Endothelial cell of umbilical vein (primary cell): ENCODE data around the gene PDSS2. TPM values are rescaled to one million over a fixed set of nuclear protein-coding genes. Genes with fewer than 3 reads are reported as not detected.

Experiments used
- BruUV-seq: library from RNA; stranded (reverse); fragments of 400-500 nt; replicated peaks from 2 replicates; lab custom pipeline; 2021; lab: Mats Ljungman, UMichigan
- CTCF ChIA-PET: fragments of 300-600, 350-600 bp; sonication (Branson Sonifier 250); formaldehyde crosslinking; loops from one replicate; lab custom pipeline; 2021; ENCODE audit warnings: antibody characterized with exemption, inconsistent platforms; lab: Charles Lee
- POLR2A ChIA-PET: fragments of 300-600, 350-600 bp; sonication (Branson Sonifier 250); formaldehyde crosslinking; loops from one replicate; lab custom pipeline; 2021; ENCODE audit warnings: antibody characterized with exemption, inconsistent platforms; lab: Charles Lee
- DNase-seq: peaks from one replicate; pipeline ENCODE4 v3.0.0-alpha.2; 2011; ENCODE audit warnings: low read depth, low spot score
- FAIRE-seq: peaks from 2 replicates; lab custom pipeline; 2011; peaks lifted over from hg19 to GRCh38; lab: Jason Lieb, UNC
- H2AFZ ChIP-seq: 2 replicates; pipeline ENCODE4 v1.6.0; 2012; ENCODE audit warnings: low read depth, low read length, control low read depth, inconsistent platforms
- H3K27ac ChIP-seq: 2 replicates; pipeline ENCODE4 v1.5.1; 2011; ENCODE audit warnings: low read depth, mild to moderate bottlenecking, control low read depth, low read length, moderate library complexity; ENCODE audit not compliant: insufficient read depth
- H3K27me3 ChIP-seq, 2 experiments: 2 replicates each; pipeline versions ENCODE4 v1.6.0 to v1.6.1; 2011; ENCODE audit warnings: low read length in 2 of 2, mixed read lengths in 1 of 2; ENCODE audit not compliant: control insufficient read depth in 2 of 2, insufficient read depth in 2 of 2
- H3K36me3 ChIP-seq, 2 experiments: 2 replicates in 1 of 2; 3 replicates in 1 of 2; pipeline ENCODE4 v1.5.1; 2011; ENCODE audit warnings: low read length in 2 of 2, mild to moderate bottlenecking in 1 of 2, moderate library complexity in 1 of 2; ENCODE audit not compliant: control insufficient read depth in 2 of 2, insufficient read depth in 2 of 2; ENCODE audit errors: extremely low read depth in 1 of 2
- H3K4me1 ChIP-seq: 3 replicates; pipeline ENCODE4 v1.5.1; 2011; ENCODE audit warnings: mild to moderate bottlenecking, low read length; ENCODE audit not compliant: control insufficient read depth, insufficient read depth; ENCODE audit errors: extremely low read depth
- H3K4me2 ChIP-seq: 2 replicates; pipeline ENCODE4 v1.6.1; 2011; ENCODE audit warnings: low read length, control low read depth, mixed read lengths; ENCODE audit not compliant: insufficient read depth
- H3K4me3 ChIP-seq, 3 experiments: fragments of 200-600 bp in 1 of 3; sonication (generic), shearing (Covaris generic) in 1 of 3; replicated peaks in 1 of 3; 2 replicates each; pipeline ENCODE4 v1.5.1; 2011 to 2016; ENCODE audit warnings: control low read depth in 3 of 3, low read length in 3 of 3, mild to moderate bottlenecking in 2 of 3, inconsistent platforms in 1 of 3, low read depth in 1 of 3, moderate library complexity in 1 of 3; ENCODE audit not compliant: insufficient read depth in 1 of 3
- H3K79me2 ChIP-seq: 2 replicates; pipeline ENCODE4 v1.6.0; 2012; ENCODE audit warnings: low read length, inconsistent platforms; ENCODE audit not compliant: control insufficient read depth, insufficient read depth
- H3K9ac ChIP-seq: replicated peaks from 2 replicates; pipeline ENCODE3; 2011; ENCODE audit warnings: low read length, control low read depth; ENCODE audit not compliant: insufficient read depth; ENCODE audit errors: extremely low read depth
- H3K9me1 ChIP-seq: replicated peaks from 3 replicates; pipeline ENCODE4 v1.6.0; 2011; ENCODE audit warnings: mild to moderate bottlenecking, low read length; ENCODE audit not compliant: control insufficient read depth, insufficient read depth; ENCODE audit errors: extremely low read depth
- H3K9me3 ChIP-seq: replicated peaks from 2 replicates; pipeline ENCODE4 v1.5.1; 2012; ENCODE audit warnings: low read length, inconsistent platforms; ENCODE audit not compliant: control insufficient read depth, insufficient read depth
- H4K20me1 ChIP-seq: replicated peaks from 2 replicates; pipeline ENCODE3; 2011; ENCODE audit warnings: mild to moderate bottlenecking, low read length; ENCODE audit not compliant: control insufficient read depth, insufficient read depth; ENCODE audit errors: extremely low read depth
- CTCF ChIP-seq, 2 donors: IDR thresholded peaks; 1 replicate in 1 of 2; 2 replicates in 1 of 2; pipeline ENCODE4 v1.5.1; 2011; ENCODE audit warnings: low read length in 2 of 2, mild to moderate bottlenecking in 2 of 2, moderate library complexity in 2 of 2, control low read depth in 1 of 2, inconsistent platforms in 1 of 2, low read depth in 1 of 2; ENCODE audit not compliant: insufficient read depth in 1 of 2; ENCODE audit errors: extremely low read depth in 1 of 2
- EZH2 ChIP-seq: IDR thresholded peaks from 2 replicates; pipeline ENCODE4 v1.6.1; 2012; ENCODE audit warnings: borderline replicate concordance, low read depth, mild to moderate bottlenecking, moderate library complexity, low read length, inconsistent platforms; ENCODE audit not compliant: severe bottlenecking
- FOS ChIP-seq: IDR thresholded peaks from 2 replicates; pipeline ENCODE4 v1.6.1; 2011; ENCODE audit warnings: mild to moderate bottlenecking, low read length, moderate library complexity, borderline replicate concordance; ENCODE audit not compliant: insufficient read depth
- GATA2 ChIP-seq: IDR thresholded peaks from 2 replicates; pipeline ENCODE4 v1.7.0; 2011; ENCODE audit warnings: low read depth, mild to moderate bottlenecking, moderate library complexity, mixed read lengths, low read length; ENCODE audit not compliant: insufficient read length, insufficient read depth
- JUN ChIP-seq: IDR thresholded peaks from 2 replicates; pipeline ENCODE4 v1.6.1; 2011; ENCODE audit warnings: borderline replicate concordance, low read depth; ENCODE audit not compliant: insufficient read length, insufficient read depth
- MYC ChIP-seq: IDR thresholded peaks from one replicate; pipeline ENCODE4 v1.6.1; 2011; ENCODE audit warnings: mild to moderate bottlenecking, low read depth, low read length
- POLR2A ChIP-seq: IDR thresholded peaks from 2 replicates; pipeline ENCODE4 v1.6.1; 2012; ENCODE audit warnings: low read depth, mild to moderate bottlenecking, control low read depth, low read length
- POLR2AphosphoS5 ChIP-seq: IDR thresholded peaks from 2 replicates; pipeline ENCODE4 v1.6.1; 2012; ENCODE audit warnings: low read depth, mild to moderate bottlenecking, control low read depth, low read length, moderate library complexity; ENCODE audit not compliant: insufficient read depth
- dilution Hi-C: fragments of 300-500 bp; cut with MboI; formaldehyde crosslinking; loops from one replicate; pipeline ENCODE4 v1.15.0; 2019; ENCODE audit warnings: low sequenced_read_pairs; ENCODE audit not compliant: extremely low pct_ligation_motif_present
- intact Hi-C: fragments of 100-400 bp; cut with micrococcal nuclease; formaldehyde crosslinking; loops from one replicate; pipeline ENCODE4 v1.10.0; 2022
- polyA plus RNA-seq, 4 experiments: library from polyadenylated mRNA; depleted of rRNA in 3 of 4; stranded (reverse) in 3 of 4; unstranded in 1 of 4; fragments of >200 nt; gene quantifications; 2 replicates each; pipeline versions ENCODE4 v1.2.1 to v1.2.3, GENCODE V29; 2011 to 2012; ENCODE audit warnings: missing spikeins in 1 of 4
- total RNA-seq: library from RNA; stranded (reverse); gene quantifications from 2 replicates; pipeline ENCODE4 v1.2.3, GENCODE V29; 2021
- TF ChIP-seq, protein P1 (sequence below): IDR thresholded peaks from 2 replicates; pipeline ENCODE4 v1.6.1; 2011; ENCODE audit not compliant: insufficient read depth, insufficient read length

Gene PDSS2
- total and polyA plus RNA-seq, 2 donors (not counting 3 experiments of a cell fraction or from before 2014, with no cell fraction given): 7.6 to 9.3 TPM

DNA sequence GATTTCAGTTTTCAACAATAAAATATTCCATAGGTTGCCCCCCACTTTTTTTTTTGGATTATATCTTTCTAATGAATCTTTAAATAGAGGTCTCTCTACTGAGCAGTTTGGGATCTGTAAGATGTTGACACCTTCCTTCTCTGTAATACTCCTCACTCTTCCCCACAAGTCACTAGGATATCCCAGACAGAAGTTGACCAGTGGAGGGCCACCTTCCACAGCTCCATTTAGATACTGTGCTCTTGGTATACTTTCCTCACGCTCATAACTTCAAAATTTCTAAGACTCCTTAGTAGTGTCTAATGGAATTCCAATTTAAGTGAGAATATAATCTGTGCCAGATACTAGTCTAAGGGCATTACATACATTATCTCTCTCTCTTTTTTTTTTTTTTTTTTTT, 185.1 kb downstream of the PDSS2 start:
- Histone ChIP-seq H3K79me2 (no peaks in the 10 kb centered on the region), H3K27me3 (no peaks in the 10 kb centered on the region), H2AFZ (no peak overlapping the region), H3K4me2 (no peak overlapping the region), H3K36me3 (no peaks in the 10 kb centered on the region), H3K4me1 (no peaks in the 10 kb centered on the region), H3K27ac (no peak overlapping the region), H3K9me3 (no peaks in the 10 kb centered on the region), H3K4me3 (no peak overlapping the region), H3K9ac (no peak overlapping the region), H4K20me1 (no peaks in the 10 kb centered on the region), H3K9me1 (no peaks in the 10 kb centered on the region)
- dilution Hi-C loops (no loop called here), intact Hi-C loops (no loop called here)
- ChIA-PET CTCF (interaction anchor here (1.2 to 1.6 kb wide), 2 partner anchors 11 to 95 kb away, joined by 3 to 4 read pairs; no protein-coding TSS in a partner anchor), POLR2A (no interaction called here)
- BruUV-seq: no TSS peak
- TF ChIP-seq MYC (no peak), POLR2AphosphoS5 (no peak), JUN (no peak), FOS (no peak), EZH2 (no peak), GATA2 (no peak), POLR2A (no peak), CTCF (IDR thresholded peaks at IDR 0.05; ENCODE audit: extremely low read depth in 1 of 2, insufficient read depth in 1 of 2, low read depth in 1 of 2, low read length in 2 of 2) (no peak)
- TF ChIP-seq, protein P1, sequence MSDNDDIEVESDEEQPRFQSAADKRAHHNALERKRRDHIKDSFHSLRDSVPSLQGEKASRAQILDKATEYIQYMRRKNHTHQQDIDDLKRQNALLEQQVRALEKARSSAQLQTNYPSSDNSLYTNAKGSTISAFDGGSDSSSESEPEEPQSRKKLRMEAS: no peak
- FAIRE-seq (no peak), DNase-seq (no peak)
